Stimulated activated CD8-positive, alpha-beta memory T cell treated with anti-CD3 and anti-CD28 coated beads, Interleukin-12 subunit alpha, Interleukin-12 subunit beta, amount 100 ng/mL, for 4 hours (primary cell): Measurements from ENCODE around the gene CADM1.

Experiments used
- DNase-seq: peaks from one replicate; pipeline ENCODE4 v3.0.0-alpha.2; 2020; ENCODE audit warnings: low read depth

CADM1 gene

DNA sequence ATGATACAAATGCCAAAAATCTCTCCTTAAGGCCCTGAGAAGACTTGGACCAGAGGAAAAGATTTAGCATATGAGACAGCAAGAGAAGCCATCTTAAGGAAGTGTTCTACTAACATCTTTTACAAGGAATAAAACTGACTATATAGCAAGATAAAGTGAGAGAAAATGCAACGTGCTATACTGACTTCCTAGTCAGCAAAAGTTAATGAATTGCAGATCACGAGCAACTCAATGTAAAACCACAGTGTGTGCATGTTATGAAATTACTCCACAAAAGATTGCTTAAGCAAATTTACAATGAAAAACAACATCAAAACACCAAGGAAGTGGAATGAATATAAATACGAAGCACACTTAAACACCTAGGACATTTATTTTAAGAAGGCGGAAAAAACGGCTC is 187.5 kb downstream of the CADM1 start:
- DNase-seq = no peak

- no peak for DNase-seq
These were observed 189.8 kb downstream of the CADM1 start for GRCh38 chr11:115314330-115314920.

DNA sequence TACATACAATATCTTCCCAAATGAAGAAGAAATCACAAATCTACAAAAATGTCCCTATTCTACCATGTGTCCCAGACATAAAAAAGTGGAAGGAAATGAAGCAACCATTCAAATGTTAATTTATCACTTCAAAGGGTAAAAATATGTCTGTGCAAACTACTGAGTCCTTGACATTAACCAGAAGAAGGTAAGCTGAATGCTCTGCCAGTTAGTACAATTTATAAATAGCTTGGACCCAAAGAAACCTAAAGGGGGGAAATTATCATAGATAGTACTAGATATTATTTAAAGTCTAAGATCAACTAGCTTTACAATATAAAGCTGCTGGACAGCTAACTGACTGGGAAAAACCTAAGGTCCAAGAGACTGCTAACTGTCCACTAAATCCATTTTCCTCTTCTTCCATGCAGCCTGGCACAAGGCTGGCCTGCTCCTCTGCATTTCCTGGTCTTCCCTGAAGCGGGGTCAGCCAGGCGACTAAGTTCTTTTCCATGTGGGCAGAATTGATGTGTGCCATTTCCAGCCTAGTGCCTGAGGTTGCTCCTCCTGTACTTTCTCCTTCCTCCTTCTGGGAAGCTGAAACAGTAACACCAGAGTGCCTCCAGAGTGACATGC is 190.9 kb downstream of the CADM1 start:
- DNase-seq = no peak

GRCh38 chr11:115311949-115312348 is 192.3 kb downstream of the CADM1 start:
- DNase-seq = no peak

GRCh38 chr11:115306689-115307088 is 197.5 kb downstream of the CADM1 start:
- DNase-seq = no peak

- no peak for DNase-seq
These were observed 199.3 kb downstream of the CADM1 start for GRCh38 chr11:115304774-115305472.

DNA sequence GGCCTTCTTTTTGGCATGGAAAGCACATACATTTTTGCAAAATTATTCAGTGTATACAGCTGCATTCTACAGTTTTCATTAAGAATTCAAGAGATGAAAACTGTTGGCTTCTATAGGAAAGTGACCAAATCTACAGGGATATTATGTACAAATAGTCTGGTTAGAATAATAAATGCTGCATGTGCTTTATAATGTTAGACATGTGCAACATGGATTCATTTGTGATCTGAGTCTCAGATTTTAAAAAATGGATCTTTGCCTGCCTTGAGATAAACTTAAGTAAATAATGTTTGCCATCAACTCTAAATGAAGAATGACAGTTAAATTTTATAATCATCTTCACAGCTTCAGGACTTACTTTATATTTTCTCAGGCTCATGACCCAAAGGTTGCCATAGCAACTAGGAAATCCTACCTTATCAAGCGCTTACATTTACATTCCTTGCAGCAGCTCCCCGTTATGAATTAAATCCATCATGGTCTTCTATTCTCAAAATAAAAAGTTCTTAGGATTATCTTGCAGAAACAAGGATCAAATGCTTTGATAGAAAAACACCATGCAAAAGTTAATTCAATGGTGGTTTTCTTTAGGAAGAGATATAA is 200.2 kb downstream of the CADM1 start:
- DNase-seq = no peak

GRCh38 chr11:115302946-115303703 is 201.1 kb downstream of the CADM1 start:
- DNase-seq = no peak

- no peak for DNase-seq
These were observed 203.4 kb downstream of the CADM1 start for GRCh38 chr11:115300660-115301428.

GRCh38 chr11:115298300-115299012 is 205.8 kb downstream of the CADM1 start:
- no peak for DNase-seq

DNA sequence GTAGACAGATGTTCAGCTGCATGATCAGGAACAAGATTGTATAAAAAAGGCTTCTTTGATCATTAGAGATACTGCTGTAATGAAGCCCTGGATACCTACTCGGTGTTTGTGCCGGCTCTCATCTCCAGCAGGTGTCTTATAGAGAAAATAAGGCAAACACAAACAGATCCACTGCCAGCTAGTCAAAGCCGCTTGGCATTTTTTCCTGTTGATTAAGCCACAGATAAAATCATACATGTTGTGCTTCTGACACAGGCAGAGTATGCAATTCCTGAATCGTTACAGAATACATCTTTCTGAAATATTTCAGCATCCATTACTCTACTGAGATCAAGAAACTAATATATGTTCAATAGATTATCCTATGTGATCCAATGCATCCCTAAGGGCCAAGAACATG is 206.9 kb downstream of the CADM1 start:
- DNase-seq = no peak

GRCh38 chr11:115291325-115291724 is 212.9 kb downstream of the CADM1 start:
- no peak for DNase-seq

GRCh38 chr11:115290893-115291292 is 213.3 kb downstream of the CADM1 start:
- DNase-seq = no peak

DNA sequence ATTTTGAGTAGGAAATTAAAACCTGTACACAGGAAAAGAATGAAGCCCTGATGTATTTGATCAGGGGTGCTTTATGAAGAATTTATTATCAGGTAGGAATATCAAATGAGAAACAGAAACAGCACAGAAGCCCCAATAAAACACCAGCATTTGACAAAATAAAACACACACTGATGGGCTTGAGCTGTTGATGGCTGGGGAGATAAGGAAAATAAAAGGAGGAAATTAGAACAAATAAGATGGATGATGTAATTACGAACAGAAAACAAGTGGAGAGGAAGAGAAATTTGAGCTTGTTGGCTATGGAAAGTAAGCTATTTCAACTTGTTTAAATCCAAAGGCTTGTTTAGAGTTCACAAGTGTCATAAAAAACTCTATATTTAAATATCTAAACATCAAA is 213.7 kb downstream of the CADM1 start:
- no peak for DNase-seq

DNA sequence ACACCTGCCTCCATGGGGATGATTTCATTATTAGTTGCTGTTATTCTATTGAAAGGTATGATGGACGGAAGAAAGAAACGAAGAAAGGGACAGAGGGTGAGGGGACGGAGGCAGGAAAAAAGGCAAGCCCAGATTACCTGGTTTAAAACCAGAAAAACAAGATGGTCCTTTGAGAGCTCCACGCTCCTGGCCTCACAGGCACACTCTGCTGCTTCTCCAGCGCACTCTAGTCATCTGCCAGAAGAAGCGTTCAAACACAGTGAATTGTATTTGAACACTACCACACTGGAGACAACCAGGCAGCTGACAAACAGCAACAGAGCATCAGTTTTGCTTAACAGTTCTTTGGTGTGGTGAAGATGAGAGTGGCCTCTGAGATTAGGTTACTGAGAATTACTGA is 216.9 kb downstream of the CADM1 start:
- no peak for DNase-seq

DNA sequence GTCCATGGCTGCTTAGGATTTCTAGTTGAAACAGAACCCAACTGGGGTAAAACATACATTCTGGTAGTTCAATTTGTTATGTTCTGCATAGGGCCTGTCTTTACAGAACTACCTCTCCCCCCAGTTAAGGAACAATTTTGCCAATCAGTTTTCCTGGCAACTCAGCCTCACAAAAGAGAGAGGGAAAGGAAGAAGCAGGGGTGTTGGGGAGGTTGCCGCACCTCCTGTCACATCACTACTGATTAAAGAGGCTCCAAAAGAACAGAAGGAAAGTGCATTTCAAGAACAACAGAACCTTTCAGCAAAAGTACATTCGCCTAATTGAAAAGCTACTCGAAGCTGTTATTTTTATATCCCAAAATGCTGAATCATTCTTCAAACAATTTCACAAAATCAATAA is 217.6 kb downstream of the CADM1 start:
- no peak for DNase-seq

DNA sequence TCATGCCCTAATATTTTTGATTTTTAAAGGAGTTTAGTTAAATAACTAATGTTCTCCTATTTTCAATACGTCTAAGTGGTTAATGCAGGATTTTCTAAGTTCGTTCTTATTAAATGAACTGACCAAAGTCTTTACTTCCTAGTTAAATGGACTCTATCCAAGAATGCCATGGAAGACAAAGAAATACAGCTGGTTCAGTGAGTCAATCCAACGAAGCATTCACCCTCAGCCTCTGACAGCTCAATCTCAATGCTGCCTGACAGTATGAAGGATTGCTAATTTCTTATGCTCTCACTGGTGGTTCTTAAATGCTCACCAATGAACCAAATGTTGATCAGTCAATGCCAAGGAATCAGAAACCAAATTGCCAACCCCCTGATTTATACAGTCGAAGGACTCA is 219.4 kb downstream of the CADM1 start:
- DNase-seq = no peak

- DNase-seq = no peak
These were observed 221.3 kb downstream of the CADM1 start for GRCh38 chr11:115282923-115283322.

DNA sequence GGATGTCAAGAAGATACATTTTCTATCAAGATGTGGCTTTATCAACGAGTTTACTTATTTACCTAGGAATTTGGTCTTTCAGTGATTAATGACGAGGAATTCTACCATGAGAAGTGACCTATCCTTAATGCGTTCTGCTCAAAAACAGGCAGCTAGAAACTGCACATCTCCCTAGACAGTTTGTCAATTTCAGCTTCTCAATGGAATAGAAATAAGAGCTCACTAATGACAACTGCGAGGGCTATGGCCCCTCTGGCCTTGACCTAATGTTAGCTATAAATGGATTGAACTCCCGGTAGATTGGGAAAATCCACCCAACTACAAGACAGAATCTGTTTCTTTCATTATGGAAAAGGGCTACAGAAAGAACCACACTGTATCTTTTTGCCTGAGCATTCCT is 223.4 kb downstream of the CADM1 start:
- DNase-seq = no peak

DNA sequence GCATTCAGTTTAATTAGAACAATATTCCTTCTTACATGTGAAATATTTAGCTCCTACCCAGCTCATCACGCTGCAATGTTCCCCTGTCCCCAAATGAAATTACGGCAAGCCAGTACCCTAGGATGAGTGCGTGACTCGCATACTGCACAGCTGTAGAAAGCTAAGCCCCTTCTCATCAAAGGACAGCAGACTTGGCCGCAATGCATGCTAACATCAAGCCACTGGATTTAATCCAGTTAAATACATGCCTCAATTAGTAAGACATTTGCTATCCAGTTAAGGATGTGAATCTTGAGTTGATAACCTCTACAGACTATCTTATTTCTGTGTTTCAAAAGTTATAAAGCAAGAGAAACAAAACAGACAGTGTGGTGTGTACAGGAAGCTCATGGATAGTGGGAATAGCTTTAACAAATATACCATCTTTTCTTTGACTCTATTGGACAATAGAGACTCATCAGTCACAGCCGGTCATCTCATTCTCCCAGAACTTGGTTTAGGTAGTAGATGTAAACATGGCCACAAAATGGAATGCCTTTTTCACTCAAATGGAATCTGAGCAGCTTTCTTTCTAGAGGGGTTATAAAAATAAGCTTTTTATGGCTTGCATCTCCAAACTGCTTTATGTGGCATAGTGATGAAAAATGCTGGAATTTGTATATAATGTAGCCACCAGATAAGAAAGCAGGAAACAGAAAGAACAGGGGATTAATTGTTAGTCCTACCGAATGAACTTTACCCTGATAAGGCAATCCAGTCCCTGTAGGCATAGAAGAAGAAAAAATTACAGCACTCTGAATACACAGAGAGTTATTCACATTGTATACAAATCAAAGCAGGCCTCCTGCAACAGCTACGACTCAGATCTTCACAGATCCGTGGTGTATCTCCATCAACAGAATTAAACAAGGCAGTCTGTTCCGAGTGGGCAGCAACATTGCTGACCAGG is 224.1 kb downstream of the CADM1 start:
- DNase-seq = no peak
